CD4-positive, alpha-beta T cell treated with Interleukin-15 for 4 hours (primary cell): ENCODE measurements around the gene SLC7A8.
A peak's percentile ranks its signal among the peaks of the same experiment; 100 is the strongest.

Experiments
- DNase-seq: peaks from one replicate; pipeline ENCODE4 v3.0.0-alpha.2; 2020; ENCODE audit warnings: low spot score

SLC7A8 gene

DNA sequence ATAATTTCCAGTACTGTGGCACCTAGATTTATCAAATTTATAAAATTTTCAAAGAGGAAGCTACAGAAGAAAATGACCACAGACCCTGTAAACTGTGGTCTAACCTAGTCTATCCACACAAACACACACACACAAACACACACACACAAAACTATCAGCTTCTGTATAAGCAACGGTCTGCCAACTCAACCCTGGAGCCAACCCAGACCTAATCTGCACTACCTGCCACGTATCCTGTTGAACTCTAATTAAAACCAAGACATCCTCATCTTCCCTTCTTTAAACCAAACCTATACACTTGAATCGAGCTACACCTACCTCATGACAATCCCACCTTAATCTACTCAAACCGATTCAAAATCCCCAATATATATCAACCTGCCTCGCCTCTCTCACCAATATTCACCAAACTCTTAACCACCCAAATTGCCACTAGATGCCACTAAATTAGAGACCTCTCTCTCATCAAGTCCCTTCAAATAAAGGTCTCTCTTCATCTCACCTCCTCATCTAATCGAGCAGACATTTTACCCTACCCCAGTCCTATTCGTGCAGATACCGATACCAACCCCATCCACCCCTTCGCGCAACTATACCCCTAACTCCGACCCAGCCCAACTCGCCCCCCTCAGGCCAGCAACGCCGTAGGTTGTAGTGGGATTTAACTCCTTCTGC lies 89.3 kb downstream of the SLC7A8 start:
- DNase-seq, result no peak

DNA sequence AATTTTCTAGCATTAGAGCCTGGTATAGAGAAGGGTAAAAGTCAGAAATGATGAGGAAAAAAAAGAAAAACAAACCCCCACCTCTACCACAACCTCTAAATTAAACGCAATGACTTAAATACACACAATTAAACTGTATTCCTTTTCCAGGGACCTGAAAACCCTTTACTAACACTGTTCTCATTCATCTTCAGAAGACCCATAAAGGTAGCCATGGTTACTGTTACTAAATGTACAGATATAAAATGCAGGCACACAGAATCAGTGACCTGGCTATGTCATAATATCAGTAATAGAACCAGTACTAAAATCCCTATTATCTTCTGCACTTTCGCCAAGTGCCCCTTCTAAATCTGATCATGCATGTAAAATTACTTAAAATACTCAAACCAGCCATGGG lies 89.9 kb downstream of the SLC7A8 start:
- no peak for DNase-seq

DNA sequence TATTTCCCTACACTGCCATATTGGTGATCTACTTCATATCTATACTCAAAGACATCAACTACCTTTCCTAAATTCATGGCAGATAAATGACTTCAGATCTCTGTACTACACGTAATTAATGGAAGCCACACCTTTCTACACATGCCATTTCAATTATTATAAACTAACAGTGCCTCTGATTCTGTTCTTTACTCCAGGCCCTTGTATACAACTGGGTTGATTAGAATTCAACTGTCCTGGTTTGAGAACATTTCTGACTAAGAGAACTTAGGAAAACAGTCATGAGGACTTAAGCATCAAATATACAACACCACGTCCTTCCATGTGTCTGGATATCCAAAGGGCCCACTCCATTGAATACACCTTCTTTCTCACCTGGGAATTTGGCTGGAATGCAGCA lies 90.4 kb downstream of the SLC7A8 start:
- no peak for DNase-seq

DNA sequence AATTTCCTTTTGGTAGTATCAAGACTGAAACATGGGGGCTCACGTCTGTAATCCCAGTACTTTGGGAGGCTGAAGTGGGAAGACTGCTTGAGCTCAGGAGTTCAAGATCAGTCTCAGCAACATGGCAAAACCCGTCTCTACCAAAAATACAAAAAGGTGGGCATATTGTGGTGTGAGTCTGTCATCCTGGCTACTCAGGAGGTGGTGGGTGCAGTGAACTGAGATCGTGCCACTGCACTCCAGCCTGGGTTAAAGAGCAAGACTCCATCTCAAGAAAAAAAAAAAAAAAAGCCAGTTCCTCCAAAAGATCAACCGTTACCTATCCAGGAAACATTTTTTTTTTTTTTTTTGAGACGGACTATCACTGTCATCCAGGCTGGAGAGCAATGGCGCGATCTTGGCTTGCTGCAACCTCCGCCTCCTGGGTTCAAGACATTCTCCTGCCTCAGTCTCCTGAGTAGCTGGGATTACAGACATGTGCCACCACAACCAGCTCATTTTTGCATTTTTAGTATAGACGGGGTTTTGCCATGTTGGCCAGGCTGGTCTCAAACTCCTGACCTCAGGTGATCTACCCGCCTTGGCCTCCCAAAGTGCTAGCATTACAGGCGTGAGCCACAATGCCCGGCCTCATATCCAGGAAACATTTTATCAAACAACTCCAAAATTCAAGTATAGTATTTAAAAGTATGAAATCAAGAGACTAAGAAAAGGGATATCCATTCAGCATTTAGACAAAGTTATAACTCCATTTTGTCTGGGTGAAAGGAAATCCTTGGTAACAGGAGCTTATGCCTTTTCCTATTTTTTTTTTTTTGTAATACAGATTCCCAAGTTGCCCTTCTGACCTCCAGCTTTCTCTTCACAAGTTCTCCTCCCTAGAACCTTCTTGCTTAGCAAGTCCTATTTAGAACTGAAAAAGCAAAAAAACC lies 91.9 kb downstream of the SLC7A8 start:
- DNase-seq, result no peak

DNA sequence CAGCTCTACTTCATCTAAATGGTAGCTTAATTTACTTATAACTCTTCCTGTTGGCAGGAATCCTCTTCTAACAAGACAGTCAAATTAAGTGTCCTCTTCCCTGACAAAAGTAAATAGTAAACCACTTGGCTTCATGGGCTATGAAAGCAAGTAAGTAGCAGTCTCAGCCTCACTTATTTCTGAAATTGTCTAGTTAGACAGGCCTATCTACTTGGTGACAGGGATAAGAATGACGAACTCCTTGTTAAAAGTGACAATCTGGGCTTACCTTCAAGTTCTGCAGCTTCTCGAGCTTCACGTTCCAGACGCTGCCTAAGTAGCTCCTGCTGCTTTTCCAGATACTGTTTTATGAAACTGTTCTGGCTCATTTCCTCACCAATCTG lies 93.2 kb downstream of the SLC7A8 start:
- DNase-seq, result no peak

DNA sequence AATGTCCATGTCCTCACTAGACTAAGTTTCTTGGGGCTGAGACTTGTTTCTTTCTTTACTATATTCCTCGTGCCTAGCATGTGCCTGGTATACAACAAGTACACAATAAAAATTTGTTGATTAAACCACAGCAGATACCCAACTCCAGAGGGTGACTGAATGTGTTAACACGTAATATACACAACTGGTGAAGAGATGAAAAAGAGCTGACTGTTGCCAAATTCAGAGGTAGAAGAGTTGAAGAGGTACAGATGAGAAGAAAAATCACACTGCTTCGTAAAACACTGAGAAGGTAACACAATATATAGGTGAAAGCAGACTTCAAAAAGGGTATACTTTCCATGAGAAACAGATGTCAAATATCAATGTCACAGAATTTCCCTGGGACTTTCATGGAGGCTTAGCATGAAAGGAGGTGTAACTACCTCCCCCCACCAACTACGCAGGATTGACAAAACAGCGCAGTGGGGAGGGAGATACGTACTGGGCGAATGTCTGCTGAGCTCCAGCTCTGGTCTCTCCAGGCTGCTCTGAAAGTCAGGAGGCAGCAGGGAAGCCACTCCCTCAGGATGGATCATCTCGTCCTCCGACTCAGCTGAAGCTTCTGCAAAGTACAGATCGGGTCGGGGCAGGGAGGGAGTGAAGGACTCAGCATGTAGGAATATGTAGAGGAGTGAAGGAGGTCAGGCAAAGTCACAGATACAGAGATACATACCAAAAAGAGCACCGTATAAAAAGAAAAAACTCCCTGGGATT lies 93.8 kb downstream of the SLC7A8 start:
- DNase-seq, result no peak

DNA sequence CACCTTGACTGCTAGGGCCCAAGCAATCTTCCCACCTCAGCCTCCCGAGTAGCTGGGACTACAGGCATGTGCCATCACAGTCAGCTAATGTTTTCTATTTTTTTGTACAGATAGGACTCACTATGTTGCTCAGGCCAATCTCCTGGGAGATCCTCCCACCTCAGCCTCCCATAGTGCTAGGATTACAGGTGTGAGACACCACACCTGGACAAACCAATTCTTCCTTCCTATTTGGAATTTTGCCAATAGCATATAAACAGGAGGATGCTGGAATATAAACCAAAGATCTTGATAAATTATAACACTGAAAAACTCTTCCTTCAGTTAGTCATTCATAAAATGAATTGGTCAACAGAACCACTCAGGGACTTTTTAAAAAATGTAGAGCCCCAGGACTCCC lies 96.9 kb downstream of the SLC7A8 start:
- DNase-seq, result no peak

DNA sequence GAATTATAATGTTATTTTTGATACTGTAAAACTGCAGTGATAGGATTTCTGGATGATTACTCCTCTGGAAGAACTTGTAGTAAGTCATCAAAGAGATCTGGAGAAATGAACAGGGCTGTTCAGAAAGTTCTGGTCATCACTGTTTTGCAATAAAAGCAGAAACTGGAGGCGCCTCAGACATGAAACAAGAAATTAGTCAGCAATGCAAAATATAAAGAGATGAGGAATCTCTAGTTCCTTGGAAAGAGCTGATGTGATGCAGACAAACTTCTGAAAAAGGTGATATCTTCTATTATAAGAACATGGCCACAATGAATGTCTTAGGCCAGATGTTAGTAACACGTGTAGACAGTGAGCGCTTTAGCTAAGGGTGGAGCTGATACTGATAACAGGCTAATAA lies 98.0 kb downstream of the SLC7A8 start:
- no peak for DNase-seq

DNA sequence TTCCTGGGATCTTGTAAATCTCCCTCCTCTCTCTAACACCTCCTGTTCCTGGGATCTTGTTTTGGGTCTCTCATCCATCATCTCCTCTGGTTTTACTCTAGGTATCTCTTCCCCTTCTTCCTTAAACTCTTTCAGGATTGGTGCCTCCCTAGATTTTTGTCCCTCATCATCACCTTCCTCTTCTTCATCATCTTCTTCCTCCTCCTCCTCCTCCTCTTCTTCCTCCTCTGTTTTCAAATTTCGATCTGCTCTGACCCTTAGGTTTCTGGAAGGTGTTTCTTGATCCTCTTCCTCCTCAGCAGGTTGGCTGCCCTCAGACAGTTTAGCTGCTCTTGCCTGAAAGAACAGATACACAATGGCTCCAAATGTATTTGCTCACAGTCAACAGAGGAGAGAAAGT lies 103.0 kb downstream of the SLC7A8 start:
- DNase-seq, result no peak

DNA sequence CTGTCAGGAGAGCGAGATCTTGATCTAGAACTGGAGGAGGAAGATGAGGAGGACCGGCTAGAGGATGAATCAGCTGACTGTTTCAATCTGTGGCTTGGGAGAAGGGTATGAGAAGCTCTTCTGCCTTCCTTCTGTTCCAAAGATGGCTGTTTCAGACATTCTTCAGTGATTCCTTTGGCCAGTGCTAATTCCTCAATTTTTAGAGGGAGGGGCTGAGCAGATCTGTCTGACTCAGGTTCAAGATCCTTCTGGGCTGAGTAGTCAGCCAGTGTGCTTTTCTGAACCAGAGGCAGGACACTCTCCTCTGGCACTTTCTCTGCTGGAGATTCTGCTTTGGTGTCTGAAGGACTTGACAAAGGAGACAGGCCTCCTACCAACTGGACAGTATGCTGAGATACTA lies 103.7 kb downstream of the SLC7A8 start:
- DNase-seq, result no peak

DNA sequence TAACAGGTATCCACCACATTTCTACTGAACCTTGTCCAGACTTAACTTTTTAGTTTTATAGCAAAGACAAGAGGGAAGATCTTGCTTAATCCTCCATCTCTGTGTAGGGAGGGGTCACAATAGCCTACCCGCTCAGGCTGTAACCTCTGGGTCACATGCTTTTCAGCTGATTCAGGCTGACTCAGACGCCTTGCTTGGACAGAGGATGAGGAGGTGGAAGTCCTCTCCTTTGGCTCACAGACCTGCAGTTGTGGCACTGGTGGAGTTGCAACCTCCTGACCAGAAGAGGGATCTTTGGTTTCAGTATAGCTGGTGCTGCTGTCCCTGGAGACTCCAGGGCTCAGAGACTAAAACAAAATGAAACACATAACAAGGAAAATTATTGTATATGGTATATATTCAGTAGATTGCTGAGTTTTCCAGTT lies 104.8 kb downstream of the SLC7A8 start:
- DNase-seq, result no peak

DNA sequence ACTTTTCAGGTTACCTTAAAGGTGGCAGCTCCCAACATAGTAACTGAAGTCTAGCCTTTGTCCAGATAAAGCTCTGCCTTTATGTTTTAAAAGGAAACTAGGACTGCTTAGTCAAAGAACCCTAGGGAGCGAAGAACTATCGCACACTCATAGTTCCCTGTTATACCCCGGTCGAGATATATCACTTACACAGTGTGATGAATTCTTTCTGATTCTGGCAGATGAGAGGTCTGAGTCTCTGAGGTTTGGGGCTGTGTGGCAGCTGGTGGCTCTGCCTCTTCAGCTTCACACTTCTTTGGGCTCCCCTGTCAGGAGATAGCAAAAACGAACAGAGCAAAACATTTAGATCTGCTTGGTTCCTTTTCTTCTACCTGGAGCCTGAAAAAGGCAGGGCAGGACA lies 105.5 kb downstream of the SLC7A8 start:
- no peak for DNase-seq

DNA sequence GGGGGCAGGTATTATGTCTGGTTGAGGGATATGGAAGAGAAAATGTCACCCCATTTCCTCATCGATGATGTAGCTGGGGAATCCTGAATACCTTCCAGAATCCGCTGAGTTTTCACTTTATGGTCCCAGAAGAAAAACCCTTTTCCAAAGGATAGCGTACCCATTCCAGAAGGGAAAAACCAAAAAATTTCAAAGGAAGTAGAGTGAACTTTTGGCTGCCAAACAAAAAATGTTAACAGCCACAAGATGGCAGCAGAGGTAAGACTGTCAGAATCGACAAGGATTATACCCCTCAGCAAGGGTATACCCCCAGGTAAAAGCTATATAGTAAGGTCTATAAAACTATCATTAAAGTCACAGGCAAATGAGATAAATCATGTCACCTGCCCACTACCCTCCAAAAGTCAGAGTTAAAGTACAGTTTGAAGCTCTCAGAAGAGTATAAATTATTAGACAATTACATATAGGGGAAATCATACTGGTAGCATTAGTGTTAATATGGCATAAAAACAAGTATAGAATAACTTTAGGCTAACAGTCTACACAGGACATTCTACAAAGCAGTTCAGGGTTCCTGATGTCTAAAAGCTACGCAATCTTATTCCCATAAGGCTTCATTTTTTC lies 106.6 kb downstream of the SLC7A8 start:
- peak; percentile 57 for DNase-seq
